ENCODE data around the gene AKAP1.

DNA sequence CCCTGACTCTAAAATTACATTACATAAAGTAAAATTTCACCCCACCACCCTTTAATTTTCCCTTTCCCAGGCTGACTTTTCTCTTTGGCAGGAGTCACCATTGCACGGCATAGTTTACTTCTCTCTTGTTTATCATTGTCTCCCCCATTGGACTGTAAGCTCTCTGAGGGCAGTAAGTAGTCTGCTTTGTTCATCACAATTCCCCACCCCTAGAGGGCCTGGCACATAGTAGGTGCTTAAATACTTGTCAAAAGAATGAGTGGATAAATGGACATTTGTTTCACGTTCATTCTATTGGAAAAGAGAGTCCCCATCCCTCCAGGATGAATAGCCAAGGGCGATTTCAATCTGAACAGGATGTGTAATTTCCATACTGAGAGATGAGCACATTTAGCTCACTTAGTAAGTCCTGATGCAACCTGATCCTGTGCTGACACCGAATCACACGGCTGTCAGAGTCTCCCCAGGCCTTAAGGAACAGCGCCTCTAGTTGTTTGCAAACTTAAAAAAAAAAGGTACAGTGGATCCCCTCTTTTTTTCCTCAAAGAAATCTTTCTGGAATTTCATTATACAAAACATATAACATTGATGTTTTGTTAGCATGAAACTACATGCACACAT lies 54.0 kb downstream of the AKAP1 start:
- TF ChIP-seq CREB1 (IDR thresholded peaks at IDR 0.05) (no peak), RAD21 (IDR thresholded peaks at IDR 0.05 in 1 of 2, conservative IDR thresholded peaks at IDR 0.05 in 1 of 2; ENCODE audit: low read depth in 2 of 2, low read length in 2 of 2) (no peak)
- TF ChIP-seq, protein P1, sequence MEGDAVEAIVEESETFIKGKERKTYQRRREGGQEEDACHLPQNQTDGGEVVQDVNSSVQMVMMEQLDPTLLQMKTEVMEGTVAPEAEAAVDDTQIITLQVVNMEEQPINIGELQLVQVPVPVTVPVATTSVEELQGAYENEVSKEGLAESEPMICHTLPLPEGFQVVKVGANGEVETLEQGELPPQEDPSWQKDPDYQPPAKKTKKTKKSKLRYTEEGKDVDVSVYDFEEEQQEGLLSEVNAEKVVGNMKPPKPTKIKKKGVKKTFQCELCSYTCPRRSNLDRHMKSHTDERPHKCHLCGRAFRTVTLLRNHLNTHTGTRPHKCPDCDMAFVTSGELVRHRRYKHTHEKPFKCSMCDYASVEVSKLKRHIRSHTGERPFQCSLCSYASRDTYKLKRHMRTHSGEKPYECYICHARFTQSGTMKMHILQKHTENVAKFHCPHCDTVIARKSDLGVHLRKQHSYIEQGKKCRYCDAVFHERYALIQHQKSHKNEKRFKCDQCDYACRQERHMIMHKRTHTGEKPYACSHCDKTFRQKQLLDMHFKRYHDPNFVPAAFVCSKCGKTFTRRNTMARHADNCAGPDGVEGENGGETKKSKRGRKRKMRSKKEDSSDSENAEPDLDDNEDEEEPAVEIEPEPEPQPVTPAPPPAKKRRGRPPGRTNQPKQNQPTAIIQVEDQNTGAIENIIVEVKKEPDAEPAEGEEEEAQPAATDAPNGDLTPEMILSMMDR (IDR thresholded peaks at IDR 0.05; ENCODE audit: control extremely low read depth in 1 of 3, insufficient read depth in 1 of 3, low read depth in 1 of 3, low read length in 3 of 3) = no peak
- TF ChIP-seq, protein P2, sequence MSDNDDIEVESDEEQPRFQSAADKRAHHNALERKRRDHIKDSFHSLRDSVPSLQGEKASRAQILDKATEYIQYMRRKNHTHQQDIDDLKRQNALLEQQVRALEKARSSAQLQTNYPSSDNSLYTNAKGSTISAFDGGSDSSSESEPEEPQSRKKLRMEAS (IDR thresholded peaks at IDR 0.05) = no peak

All from H1 (cell line).